NCI-H1694 (cell line): ENCODE results near the gene SMIM8.
"Not testable (repeated sequence)": the region's sequence is repeated elsewhere in the genome, so short reads cannot be mapped to it uniquely, and the experiment has no call there.

Experiments used
- DNase-seq: peaks from one replicate; lab custom pipeline; 2025; lab: John Stamatoyannopoulos, UW

SMIM8 gene

GRCh38 chr6:87322304-87323212, at the start of gene SMIM8:
SMIM8 (plus strand) TSS chr6:87322588; CDS start chr6:87337032, 14,444 bp downstream.
- DNase-seq = peak; percentile 42

GRCh38 chr6:87274660-87275274, 47.6 kb upstream of the SMIM8 start:
- DNase-seq = no peak

GRCh38 chr6:87276624-87277023, 45.8 kb upstream of the SMIM8 start:
- no peak for DNase-seq

GRCh38 chr6:87277123-87277522, 45.3 kb upstream of the SMIM8 start:
- peak; percentile 16 for DNase-seq

- DNase-seq = no peak
Measured at GRCh38 chr6:87279196-87279595, 43.2 kb upstream of the SMIM8 start.

GRCh38 chr6:87281426-87281825, 41.0 kb upstream of the SMIM8 start:
- no peak for DNase-seq

GRCh38 chr6:87282743-87283142, 39.6 kb upstream of the SMIM8 start:
- DNase-seq = no peak

- DNase-seq = no peak
Measured at GRCh38 chr6:87283461-87283860, 38.9 kb upstream of the SMIM8 start.

GRCh38 chr6:87287251-87287650, 35.1 kb upstream of the SMIM8 start:
- DNase-seq = no peak

- DNase-seq = no peak
Measured at GRCh38 chr6:87289571-87289970, 32.8 kb upstream of the SMIM8 start.

GRCh38 chr6:87291883-87292282, 30.5 kb upstream of the SMIM8 start:
- no peak for DNase-seq

GRCh38 chr6:87293526-87293925, 28.9 kb upstream of the SMIM8 start:
- no peak for DNase-seq

GRCh38 chr6:87297119-87297518, 25.3 kb upstream of the SMIM8 start:
- no peak for DNase-seq

- not testable (repeated sequence) for DNase-seq
Measured at GRCh38 chr6:87301277-87301676, 21.1 kb upstream of the SMIM8 start.

GRCh38 chr6:87308970-87309369, 13.4 kb upstream of the SMIM8 start:
- no peak for DNase-seq

GRCh38 chr6:87312860-87313259, 9.5 kb upstream of the SMIM8 start:
- no peak for DNase-seq

GRCh38 chr6:87315071-87315470, 7.3 kb upstream of the SMIM8 start:
- no peak for DNase-seq

- no peak for DNase-seq
Measured at GRCh38 chr6:87319271-87319987, 3.0 kb upstream of the SMIM8 start.

GRCh38 chr6:87323880-87324279, 1.5 kb downstream of the SMIM8 start:
- DNase-seq = not testable (repeated sequence)

- no peak for DNase-seq
Measured at GRCh38 chr6:87330961-87331360, 8.6 kb downstream of the SMIM8 start.

- no peak for DNase-seq
Measured at GRCh38 chr6:87333033-87333432, 10.6 kb downstream of the SMIM8 start.

GRCh38 chr6:87333591-87334181, 11.3 kb downstream of the SMIM8 start:
- DNase-seq = no peak
